ENCODE data around the gene PTPRN2. TPM values are rescaled to one million over a fixed set of nuclear protein-coding genes. Genes with fewer than 3 reads are reported as not detected.

Gene PTPRN2
- total RNA-seq, 1 donor from 2014 or later, result 3.1 TPM

DNA sequence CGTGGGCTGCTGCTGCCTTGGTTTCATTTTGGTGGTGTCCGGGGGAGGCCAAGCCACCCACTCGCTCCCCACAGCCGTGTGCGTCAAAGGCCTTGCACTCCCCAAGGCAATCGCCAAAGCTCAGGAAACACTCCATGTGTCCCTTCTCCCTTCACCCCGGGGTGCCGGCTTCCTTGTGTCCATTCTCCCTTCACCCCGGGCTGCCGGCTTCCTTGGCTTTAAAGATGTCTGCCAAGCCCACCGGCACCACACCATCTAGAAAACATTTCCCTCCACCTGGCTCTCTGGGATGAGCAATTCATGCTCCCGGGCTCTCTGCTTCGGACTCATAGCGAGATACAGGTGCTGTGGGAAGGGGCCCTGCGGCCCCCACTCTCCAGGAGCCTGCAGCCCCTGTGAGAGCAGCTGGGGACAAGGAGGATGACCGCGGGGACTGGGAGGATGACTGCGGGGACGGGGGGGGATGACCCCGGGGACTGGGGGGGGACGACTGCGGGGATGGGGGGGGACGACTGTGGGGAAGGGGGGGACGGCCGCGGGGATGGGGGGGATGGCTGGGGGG, 928.7 kb downstream of the PTPRN2 start:
- no peak for DNase-seq

DNA sequence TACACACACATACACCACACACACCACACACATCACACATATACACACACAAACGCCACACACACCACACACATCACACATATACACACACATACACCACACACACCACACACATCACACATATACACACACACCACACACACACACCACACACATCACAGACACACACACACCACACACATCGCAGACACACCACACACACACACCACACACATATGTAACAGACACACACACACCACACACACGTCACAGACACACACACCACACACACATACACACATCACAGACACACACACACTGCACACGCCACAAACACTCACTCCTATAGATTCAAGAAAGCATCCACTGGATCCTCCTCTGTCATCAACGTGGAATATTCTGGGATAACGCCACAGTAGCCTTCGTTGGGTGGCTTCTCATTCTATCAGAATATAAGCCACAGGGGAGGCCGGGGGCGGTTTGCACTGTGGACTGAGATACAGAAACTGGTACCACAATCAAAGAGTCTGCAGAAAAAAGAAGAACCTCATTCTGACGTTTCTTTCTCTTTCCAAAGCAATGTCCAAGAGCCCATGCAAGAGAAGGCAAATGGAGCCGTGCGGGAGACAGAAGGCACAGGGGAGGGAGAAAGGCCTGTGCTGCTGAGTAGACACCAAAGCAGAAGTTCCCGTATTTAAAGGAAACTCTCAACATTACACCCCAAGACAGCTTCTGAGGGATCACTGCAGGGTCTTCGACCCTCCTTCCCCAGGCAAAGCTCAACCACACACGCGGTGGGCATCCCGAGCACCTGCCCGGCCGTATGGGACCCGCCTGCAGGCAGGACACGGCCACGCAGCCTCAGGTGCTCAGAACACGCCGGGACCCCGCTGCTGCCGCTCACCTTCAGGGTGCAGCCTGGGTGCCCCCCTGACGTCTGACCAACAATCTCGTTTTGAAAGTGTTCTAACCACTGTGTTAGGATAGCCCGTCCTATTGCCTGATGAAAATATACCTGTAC, 929.6 kb downstream of the PTPRN2 start:
- no peak for DNase-seq

DNA sequence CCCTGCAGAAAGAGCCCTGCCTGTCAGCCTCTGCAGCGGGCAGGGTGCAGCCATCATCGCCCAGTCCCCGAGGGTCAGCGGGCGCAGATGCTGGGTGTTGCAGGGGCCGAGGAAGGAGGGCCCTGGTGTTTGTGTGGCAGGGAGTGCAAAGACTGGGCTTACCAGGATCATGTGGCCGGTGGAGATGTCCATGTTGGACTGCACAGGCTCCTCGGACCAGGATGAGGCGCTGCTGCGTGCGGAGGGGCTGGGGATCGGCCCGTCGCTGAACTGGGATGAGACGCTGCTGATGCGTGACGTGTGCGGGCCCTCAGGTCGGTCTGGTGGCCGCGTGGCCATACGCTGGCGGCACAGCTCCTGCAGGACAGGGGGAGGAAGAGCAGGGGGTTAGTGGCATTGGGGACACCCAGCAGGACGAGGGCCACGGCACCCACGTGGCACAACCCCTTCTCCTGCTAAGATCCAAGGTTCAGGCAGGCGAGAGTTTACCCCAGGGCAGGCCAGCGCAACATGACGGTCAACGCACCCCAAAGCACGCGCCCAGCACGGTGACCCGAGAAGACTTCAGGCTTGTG, 931.3 kb downstream of the PTPRN2 start:
- no peak for DNase-seq

DNA sequence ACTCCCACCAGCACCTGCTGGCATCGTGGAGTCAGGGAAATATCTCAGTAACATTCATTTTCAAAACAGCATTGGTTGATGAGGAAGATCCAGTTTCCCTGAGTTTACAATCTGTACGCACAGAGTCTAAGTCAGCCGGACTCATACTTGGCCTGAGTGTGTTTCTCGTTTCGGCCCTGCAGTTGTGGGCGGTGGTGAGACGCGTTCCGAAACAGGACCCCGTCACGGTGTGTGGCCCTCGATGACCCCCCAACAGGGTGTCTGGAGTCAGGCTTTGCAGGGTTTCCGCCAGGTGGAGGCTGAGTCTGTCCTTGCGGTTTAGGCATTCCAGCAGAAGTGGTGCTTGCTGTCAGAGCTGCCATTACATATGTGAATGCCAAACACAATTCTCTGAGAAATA, 933.3 kb downstream of the PTPRN2 start:
- no peak for DNase-seq

DNA sequence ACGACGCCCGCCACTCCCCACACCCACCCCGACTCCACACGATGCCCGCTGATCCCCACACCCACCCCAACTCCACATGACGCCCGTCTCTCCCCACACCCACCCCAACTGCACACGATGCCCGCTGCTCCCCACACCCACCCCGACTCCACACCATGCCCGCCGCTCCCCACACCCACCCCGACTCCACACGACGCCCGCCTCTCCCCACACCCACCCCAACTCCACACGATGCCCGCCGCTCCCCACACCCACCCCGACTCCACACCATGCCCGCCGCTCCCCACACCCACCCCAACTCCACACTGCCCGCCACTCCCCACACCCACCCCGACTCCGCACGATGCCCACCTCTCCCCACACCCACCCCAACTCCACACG, 933.8 kb downstream of the PTPRN2 start:
- no peak for DNase-seq

DNA sequence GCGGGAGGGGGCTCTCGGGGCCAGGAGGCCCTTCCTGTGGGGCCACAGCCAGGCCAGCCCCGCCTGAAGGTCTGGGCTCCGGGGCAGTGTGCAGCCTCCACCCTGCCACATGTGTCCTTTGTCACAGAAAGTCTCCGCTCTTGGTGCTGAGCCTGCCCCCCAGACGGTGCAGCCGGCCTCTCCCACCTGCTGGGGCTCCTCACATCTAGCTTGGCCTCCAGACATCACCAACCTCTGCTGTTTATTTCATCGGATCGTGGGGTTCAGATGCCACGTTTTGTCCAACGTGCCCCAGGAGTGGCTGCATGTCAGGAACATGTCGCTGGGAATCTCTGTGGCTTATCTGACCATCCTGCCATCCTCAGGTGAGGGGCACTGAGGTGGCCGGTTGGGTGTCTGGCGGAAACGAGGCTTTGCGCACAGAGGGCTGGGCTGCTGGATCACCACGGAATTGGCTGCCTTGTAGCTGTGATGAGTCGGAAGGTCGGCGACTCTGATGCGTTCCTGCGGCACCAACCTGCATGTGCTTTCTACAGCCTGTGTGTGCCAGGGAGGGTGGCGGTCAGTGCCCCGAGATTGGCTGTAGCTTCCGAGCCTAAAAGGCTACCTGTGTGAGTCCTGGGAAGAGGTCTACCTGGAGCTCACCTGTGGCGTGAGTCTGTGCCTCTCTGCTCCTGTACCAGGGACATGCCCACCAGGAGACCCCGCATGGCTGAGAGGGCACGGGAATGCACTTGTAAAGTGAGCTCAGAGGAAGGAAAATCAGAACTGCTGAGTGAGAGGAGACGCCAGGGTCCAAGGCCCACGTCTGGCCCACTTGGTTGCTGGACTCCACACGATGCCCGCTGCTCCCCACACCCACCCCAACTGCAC, 934.4 kb downstream of the PTPRN2 start:
- no peak for DNase-seq

- no peak for DNase-seq
These were observed 935.3 kb downstream of the PTPRN2 start for GRCh38 chr7:157652161-157652953.

DNA sequence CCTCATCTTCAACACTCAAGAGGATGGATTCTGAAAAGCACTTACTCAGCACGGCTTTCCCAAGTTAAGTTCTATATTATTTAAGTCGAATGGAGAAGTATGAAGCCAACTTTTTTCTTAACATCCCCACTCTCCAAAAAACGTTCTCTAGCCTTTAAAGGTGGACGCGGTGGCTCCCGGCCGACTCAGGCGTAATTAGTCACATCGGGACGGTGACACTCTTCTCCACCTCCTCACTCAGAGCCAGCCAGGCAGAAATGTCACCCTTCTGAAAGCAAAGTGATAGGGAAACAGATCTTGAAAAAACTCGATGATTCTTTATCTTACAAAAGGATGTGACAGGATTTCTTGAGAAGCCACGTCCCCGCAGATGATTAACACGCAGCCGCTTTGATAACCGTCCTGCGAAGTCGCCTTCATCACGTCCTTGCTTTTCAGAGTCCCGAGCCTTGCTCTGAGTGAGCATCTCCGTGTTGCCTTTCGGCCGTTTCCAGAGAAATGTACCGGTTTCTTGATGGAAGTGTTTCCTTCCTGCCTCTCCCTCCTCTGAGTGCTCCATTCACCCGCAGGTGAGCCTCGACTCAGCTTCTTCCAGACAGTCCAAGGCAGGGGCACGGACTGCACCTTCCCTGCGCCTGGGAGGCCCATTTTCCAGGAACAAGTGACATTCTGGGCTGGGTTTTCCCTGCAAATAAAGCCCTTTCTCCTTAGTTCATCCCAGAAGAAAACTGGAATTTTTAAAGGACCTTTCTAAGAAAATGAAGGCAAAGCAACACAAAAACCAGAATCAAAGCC, 936.1 kb downstream of the PTPRN2 start:
- no peak for DNase-seq

- no peak for DNase-seq
These were observed 936.8 kb downstream of the PTPRN2 start for GRCh38 chr7:157650801-157651200.

DNA sequence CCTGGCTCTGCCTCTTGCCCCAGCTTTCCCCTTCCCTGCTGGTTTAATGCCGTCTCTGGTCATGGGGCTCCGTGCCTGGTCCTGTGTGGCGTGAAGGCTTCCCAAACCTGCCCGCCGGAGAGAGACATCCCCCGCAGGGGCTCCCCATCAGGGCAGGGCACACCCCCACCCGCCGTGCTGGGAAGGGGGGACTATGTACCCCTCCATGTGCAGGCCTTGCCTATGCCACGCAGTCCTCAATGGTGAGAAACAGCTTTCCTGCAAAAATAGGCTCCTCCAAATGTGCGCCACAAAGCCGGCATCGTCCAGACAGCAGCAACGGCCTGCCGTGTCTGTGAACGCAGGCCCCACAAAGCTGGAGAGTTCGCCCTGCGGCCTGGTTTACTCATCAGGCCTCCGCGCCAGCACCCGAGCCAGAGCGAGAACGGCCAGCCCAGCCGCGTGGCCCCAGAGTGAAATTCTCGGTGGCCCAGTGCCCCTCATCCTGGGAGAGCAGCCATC, 937.4 kb downstream of the PTPRN2 start:
- DNase-seq, result no peak

DNA sequence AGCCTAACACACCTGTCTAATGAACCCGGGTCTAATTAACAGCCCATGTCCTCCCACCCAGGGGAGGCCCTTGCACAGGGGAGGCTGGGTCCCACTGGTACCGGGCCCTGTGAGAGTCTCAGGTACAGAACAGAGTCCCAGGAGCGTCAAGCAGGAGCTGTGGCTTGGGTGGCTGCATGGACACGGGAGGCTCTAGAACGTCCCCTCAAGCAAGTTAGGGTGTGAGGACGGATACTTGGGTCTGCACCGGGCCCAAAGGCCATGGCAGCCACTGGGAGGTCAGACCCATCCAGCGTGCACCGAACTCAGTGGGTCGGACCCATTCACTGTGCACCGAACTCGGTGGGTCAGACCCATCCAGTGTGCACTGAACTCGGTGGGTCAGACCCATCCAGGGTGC, 941.1 kb downstream of the PTPRN2 start:
- no peak for DNase-seq

DNA sequence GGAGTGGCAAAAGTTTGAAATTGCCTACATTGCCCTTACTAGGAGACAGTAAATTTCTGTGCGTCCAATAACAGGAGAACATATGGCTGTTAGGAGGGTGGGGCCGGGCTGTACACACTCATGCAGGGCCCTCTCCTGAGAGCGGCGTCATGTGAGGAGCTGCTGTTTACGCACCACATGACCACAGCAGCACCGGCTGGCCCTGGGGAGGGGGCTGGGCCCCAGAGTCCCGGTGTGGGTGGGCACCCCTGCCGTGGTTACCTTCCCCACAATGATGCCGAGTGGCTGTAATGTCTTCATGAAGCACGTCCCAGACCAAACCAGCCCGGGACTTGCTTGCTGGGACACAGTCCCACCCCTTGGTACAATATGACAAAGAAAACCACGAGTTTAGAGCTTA, 942.1 kb downstream of the PTPRN2 start:
- no peak for DNase-seq

DNA sequence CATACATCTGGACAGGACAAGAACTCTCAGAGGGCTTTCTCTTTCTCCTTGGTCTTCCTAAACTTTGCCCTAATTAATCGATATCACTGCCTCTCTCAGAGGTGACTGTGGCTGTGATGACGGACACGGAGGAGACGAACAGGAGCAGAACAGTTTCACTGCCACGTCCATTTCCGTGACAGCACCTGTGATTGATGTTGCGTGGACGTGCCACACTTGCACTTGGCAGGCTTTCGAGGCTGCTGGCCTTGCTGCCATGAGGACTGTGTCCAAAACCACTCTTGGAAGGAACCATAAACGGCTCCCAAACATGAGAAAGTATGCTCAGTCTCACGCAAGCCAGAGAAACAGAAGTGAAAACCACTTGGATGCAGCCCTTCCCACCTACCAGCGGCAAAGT, 942.7 kb downstream of the PTPRN2 start:
- DNase-seq, result no peak

DNA sequence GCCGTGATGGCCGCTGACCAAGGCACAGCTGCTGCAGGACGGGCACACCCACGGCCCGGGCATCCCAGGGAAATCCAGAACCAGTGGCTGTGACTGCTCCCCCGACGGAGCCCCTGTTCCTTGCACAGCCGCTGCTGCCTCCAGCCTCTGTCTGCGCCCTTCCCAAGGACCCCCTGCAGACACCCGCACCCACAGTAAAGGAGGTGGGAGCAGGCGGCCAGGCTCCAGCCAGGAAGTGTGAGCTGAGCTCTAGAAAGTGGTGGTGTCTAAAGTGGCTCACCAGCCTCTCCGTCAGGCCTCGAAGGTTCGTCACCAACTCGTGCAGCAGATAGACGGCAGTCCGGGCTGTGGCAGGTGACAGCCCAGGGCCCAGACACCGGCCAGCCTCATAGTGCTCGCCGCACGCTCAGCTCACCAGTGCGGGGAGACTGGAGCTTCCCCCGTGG, 944.1 kb downstream of the PTPRN2 start:
- DNase-seq, result no peak

- no peak for DNase-seq
These were observed 945.8 kb downstream of the PTPRN2 start for GRCh38 chr7:157641866-157642265.

DNA sequence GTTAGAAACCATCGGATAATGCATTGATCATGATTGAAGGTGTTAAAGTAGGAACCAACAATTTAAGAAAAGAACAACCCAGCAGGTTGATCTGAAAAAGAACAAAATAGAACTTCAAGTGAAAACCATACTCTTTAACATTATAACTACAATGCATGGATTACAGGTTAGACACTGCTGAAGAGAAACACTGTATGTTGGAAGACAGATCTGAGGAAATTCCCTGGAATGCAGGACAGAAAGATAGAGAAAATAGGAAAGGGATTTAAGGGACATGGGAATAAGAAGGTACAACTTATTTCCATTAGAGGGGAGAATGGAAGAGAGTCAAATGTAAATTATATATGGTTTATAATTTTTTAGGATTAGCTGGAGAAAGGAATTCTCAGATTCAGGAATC, 947.5 kb downstream of the PTPRN2 start:
- DNase-seq, result no peak

DNA sequence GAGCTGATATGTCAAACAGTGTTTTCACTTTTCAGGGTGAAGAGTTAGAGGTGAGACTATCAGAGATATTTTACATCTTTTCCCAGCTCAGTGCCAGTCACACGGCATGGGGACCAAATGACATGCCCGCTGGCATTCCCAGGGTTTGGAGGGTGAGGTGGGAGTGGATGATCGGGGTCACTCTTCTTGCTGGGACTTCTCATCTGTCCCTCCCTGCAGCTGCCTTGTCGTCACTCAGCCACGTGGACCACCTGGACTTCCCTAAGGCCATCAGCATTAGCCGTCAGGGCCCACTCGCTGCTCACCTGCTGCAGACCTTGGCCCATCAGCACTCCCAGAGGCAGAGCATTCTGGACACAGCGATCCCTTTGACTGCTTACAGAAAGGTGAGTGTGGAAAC, 949.1 kb downstream of the PTPRN2 start:
- no peak for DNase-seq

GRCh38 chr7:157637216-157637949, 950.2 kb downstream of the PTPRN2 start:
- no peak for DNase-seq

GRCh38 chr7:157635669-157636068, 952.0 kb downstream of the PTPRN2 start:
- no peak for DNase-seq

GRCh38 chr7:157635148-157635500, 952.5 kb downstream of the PTPRN2 start:
- DNase-seq, result no peak
